GM19239 (cell line): ENCODE data around the gene RD3L.
A peak's percentile ranks its signal among the peaks of the same experiment; 100 is the strongest.
"Not testable (repeated sequence)": the region's sequence is repeated elsewhere in the genome, so short reads cannot be mapped to it uniquely, and the experiment has no call there.

ENCODE experiments used
- DNase-seq: peaks from one replicate; pipeline ENCODE4 v3.0.0; 2011; ENCODE audit warnings: low spot score; ENCODE audit not compliant: insufficient read length
- FAIRE-seq: peaks from 2 replicates; lab custom pipeline; 2011; peaks lifted over from hg19 to GRCh38; lab: Jason Lieb, UNC

The RD3L gene

GRCh38 chr14:103928011-103928890 is 14.1 kb downstream of the RD3L start, which contains the start of gene TDRD9:
Gene TDRD9 (plus strand): TSS chr14:103928456. CDS start chr14:103928510, 54 bp downstream.
- FAIRE-seq: no peak
- DNase-seq: no peak

- FAIRE-seq (no peak), DNase-seq (no peak)
Measured at GRCh38 chr14:103927566-103927965, 14.8 kb downstream of the RD3L start.

- DNase-seq: no peak
Measured at GRCh38 chr14:103925316-103925715, 17.0 kb downstream of the RD3L start.

GRCh38 chr14:103923863-103924262 is 18.5 kb downstream of the RD3L start:
- FAIRE-seq (no peak), DNase-seq (no peak)

More at GRCh38 chr14:103925316-103925715, 17.0 kb downstream of the RD3L start:
- FAIRE-seq: no peak

- not testable (repeated sequence) for FAIRE-seq
Measured at GRCh38 chr14:103921855-103922200, 20.5 kb downstream of the RD3L start.

GRCh38 chr14:103920981-103921854 is 21.1 kb downstream of the RD3L start:
- DNase-seq: peak; percentile 99
- FAIRE-seq: peak; percentile 80

More at GRCh38 chr14:103921855-103922200, 20.5 kb downstream of the RD3L start:
- not testable (repeated sequence) for DNase-seq

- no peak for FAIRE-seq
- no peak for DNase-seq
Measured at GRCh38 chr14:103916636-103917262, 25.6 kb downstream of the RD3L start.

- DNase-seq (no peak), FAIRE-seq (no peak)
Measured at GRCh38 chr14:103915616-103916015, 26.7 kb downstream of the RD3L start.

- FAIRE-seq (no peak), DNase-seq (no peak)
Measured at GRCh38 chr14:103910984-103911383, 31.3 kb downstream of the RD3L start.

- FAIRE-seq (peak; percentile 93), DNase-seq (peak; percentile 57)
Measured at GRCh38 chr14:103910262-103910935, 31.9 kb downstream of the RD3L start.

- FAIRE-seq (no peak), DNase-seq (no peak)
Measured at GRCh38 chr14:103909531-103910261, 32.6 kb downstream of the RD3L start.

- no peak for FAIRE-seq
- DNase-seq: no peak
Measured at GRCh38 chr14:103908580-103908979, 33.7 kb downstream of the RD3L start.

GRCh38 chr14:103905842-103906456 is 36.4 kb downstream of the RD3L start:
- no peak for FAIRE-seq
- no peak for DNase-seq

- no peak for FAIRE-seq
- DNase-seq: no peak
Measured at GRCh38 chr14:103904493-103905107, 37.7 kb downstream of the RD3L start.

GRCh38 chr14:103899833-103900232 is 42.5 kb downstream of the RD3L start:
- FAIRE-seq (no peak), DNase-seq (no peak)

- no peak for DNase-seq
- no peak for FAIRE-seq
Measured at GRCh38 chr14:103899316-103899715, 43.0 kb downstream of the RD3L start.

- DNase-seq (no peak), FAIRE-seq (no peak)
Measured at GRCh38 chr14:103898711-103899110, 43.6 kb downstream of the RD3L start.

GRCh38 chr14:103898204-103898603 is 44.1 kb downstream of the RD3L start:
- FAIRE-seq (no peak), DNase-seq (no peak)
